Measurements from ENCODE around the gene MANBA. TPM values are rescaled to one million over a fixed set of nuclear protein-coding genes. Genes with fewer than 3 reads are reported as not detected.
A peak's percentile ranks its signal among the peaks of the same experiment; 100 is the strongest.
"Not testable (repeated sequence)": the region's sequence is repeated elsewhere in the genome, so short reads cannot be mapped to it uniquely, and the experiment has no call there.

Gene MANBA
- total and polyA plus RNA-seq, 9 donors = 15.6 to 32.7 (median 24.5) TPM

DNA sequence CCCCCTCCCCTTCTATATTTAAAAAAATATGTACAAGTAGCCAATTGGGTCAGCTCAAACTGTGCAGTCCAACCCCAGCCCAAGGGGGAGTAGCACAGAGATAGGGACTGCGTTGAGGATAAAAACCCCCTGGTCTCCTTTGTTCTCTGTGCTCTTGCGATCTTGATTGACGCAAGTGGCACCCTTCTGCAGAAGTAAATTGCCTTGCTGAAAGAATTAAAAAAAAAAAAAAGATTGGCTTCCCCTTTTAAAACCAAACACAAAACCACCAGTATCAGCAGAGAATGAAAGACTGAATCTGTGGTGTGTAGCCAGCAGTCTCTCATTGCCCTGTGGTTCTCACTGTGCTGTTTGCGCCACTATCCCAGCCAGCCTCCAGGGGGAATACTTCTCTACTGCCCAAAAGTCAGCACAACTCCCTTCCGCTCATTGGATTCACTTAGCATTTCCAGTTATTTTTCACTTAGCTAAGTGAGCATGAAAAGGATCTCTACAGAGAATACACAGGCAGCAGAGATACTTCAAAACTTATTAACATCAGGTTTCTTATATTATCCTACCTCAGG lies 29.7 kb downstream of the MANBA start:
- DNase-seq = no peak
- no peaks in the 10 kb centered on the region for H3K4me1 ChIP-seq (ENCODE audit: insufficient read depth)
- 94 to 97% (median 95%) methylated on average over 5 of the region's 5 CpGs for WGBS, 3 donors
- intact Hi-C loops (cut with DNase I) = no loop called here
- no peaks in the 10 kb centered on the region for H3K36me3 ChIP-seq
- H3K27ac ChIP-seq = no peak overlapping the region
- no peaks in the 10 kb centered on the region for H3K27me3 ChIP-seq
- TF ChIP-seq EP300 (IDR thresholded peaks at IDR 0.05) = no peak
- no peak for TF ChIP-seq CTCF (IDR thresholded peaks at IDR 0.05)
- H3K9me3 ChIP-seq = no peaks in the 10 kb centered on the region
- H3K4me3 ChIP-seq = no peak overlapping the region

- 92 to 96% (median 95%) methylated on average over 3 of the region's 3 CpGs for WGBS, 3 donors
- H3K4me3 ChIP-seq; H3K27ac ChIP-seq; H3K27me3 ChIP-seq; H3K9me3 ChIP-seq; intact Hi-C loops (cut with DNase I); H3K4me1 ChIP-seq (ENCODE audit: insufficient read depth); H3K36me3 ChIP-seq: not testable (repeated sequence)
- peak in 2 of 5 donors; percentile 32 to 42 for DNase-seq
These were observed 31.3 kb downstream of the MANBA start for GRCh38 chr4:102729486-102729885.

GRCh38 chr4:102726919-102727318 lies 33.8 kb downstream of the MANBA start:
- H3K27ac ChIP-seq; H3K4me3 ChIP-seq; H3K9me3 ChIP-seq; H3K36me3 ChIP-seq; H3K4me1 ChIP-seq (ENCODE audit: insufficient read depth); intact Hi-C loops (cut with DNase I); H3K27me3 ChIP-seq; DNase-seq: not testable (repeated sequence)
- WGBS, 3 donors = 94 to 98% (median 97%) methylated on average over 3 of the region's 3 CpGs

DNA sequence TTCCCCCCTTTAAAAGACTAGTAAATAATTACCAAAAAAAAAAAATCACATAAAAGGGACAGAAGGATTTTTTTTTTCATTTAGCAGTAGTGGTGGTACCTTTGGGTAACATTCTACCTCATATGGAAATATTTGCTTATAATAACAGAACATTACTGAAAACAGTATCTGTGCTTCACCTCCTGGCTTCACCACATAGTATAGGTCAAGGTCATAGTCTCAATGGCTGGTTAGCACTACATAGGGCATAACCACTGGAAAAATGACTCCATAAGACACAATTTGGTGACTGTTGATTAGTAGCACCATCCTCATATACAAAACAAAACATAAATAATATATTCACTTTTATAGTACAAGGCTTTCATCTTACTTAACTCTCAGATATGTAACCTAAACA lies 34.7 kb downstream of the MANBA start:
- Histone ChIP-seq H3K27ac (no peak overlapping the region), H3K9me3 (no peaks in the 10 kb centered on the region), H3K27me3 (no peaks in the 10 kb centered on the region), H3K36me3 (no peaks in the 10 kb centered on the region), H3K4me3 (no peak overlapping the region), H3K4me1 (ENCODE audit: insufficient read depth) (no peaks in the 10 kb centered on the region)
- intact Hi-C loops (cut with DNase I) = no loop called here
- TF ChIP-seq POLR2A (IDR thresholded peaks at IDR 0.05) (no peak), EP300 (IDR thresholded peaks at IDR 0.05) (no peak), CTCF (IDR thresholded peaks at IDR 0.05) (no peak)
- no peak for DNase-seq

DNA sequence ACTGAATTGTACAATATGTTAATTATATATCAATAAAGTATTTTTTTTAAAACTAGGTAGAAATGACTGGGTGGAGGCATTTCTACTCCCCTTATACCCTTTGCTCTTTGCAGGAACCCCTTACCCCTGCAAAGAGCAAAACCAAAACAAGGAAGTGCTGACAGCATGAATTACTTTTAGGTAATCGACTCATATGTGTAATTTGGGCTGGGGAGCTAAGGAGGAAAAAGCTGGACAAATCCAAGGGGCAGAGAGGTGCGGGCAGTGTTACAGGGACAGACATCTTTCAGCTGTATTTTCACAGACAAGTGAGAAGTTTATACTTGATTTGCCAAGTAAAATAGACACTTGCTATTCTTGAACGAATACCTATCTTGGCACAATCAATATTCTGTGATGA lies 35.5 kb downstream of the MANBA start:
- DNase-seq = no peak
- Histone ChIP-seq H3K27ac (no peak overlapping the region), H3K4me1 (ENCODE audit: insufficient read depth) (no peaks in the 10 kb centered on the region), H3K27me3 (no peaks in the 10 kb centered on the region), H3K36me3 (no peaks in the 10 kb centered on the region), H3K4me3 (no peak overlapping the region), H3K9me3 (no peaks in the 10 kb centered on the region)
- intact Hi-C loops (cut with DNase I) = no loop called here
- TF ChIP-seq POLR2A (IDR thresholded peaks at IDR 0.05) (no peak), CTCF (IDR thresholded peaks at IDR 0.05) (no peak), EP300 (IDR thresholded peaks at IDR 0.05) (no peak)
- 48 to 69% (median 52%) methylated on average over 3 of the region's 3 CpGs for WGBS, 3 donors

DNA sequence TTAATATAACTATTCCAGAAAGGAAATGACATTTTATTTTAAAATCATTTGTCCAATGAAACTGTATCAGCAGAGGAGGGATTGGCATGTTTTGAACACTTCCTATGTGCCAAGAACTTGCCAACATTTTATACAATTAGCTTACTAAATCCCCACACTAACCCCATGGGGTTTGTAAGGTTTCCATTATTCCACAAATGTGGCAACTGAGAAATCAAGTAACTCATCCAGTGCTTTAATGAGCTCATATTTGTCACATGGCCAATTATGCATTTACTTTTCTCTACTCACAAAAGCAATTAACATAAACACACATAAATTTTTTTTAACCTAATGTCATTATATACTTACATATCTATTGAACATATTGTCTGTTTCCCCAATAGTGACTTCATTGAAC lies 37.3 kb downstream of the MANBA start:
- H3K9me3 ChIP-seq = no peaks in the 10 kb centered on the region
- intact Hi-C loops (cut with DNase I) = no loop called here
- no peak overlapping the region for H3K27ac ChIP-seq
- H3K4me1 ChIP-seq (ENCODE audit: insufficient read depth) = no peaks in the 10 kb centered on the region
- H3K27me3 ChIP-seq = no peaks in the 10 kb centered on the region
- no peak for DNase-seq
- TF ChIP-seq POLR2A (IDR thresholded peaks at IDR 0.05) (no peak), EP300 (IDR thresholded peaks at IDR 0.05) (no peak), CTCF (IDR thresholded peaks at IDR 0.05) (no peak)
- no peaks in the 10 kb centered on the region for H3K36me3 ChIP-seq
- H3K4me3 ChIP-seq = no peak overlapping the region

Data from ovary (tissue), 9 donors.